Prostate gland (tissue), 2 donors: ENCODE measurements around the gene TINAGL1. TPM values are rescaled to one million over a fixed set of nuclear protein-coding genes. Genes with fewer than 3 reads are reported as not detected.

Source experiments
- DNase-seq: peaks from one replicate; pipeline ENCODE4 v3.0.0-alpha.2; 2019; ENCODE audit warnings: low spot score
- H3K27ac ChIP-seq, 2 donors: fragments of 200-600 bp; sonication (generic); 2 replicates each; pipeline ENCODE4 v1.5.1; 2017 to 2019
- H3K27me3 ChIP-seq: fragments of 200-600 bp; sonication (generic); replicated peaks from 2 replicates; pipeline ENCODE4 v1.5.1; 2019; ENCODE audit not compliant: insufficient read depth
- H3K36me3 ChIP-seq, 2 donors: fragments of 200-600 bp; sonication (generic); 1 replicate in 1 of 2; 2 replicates in 1 of 2; pipeline versions ENCODE4 v1.5.1 to v1.8.1; 2017 to 2019
- H3K4me1 ChIP-seq: fragments of 200-600 bp; sonication (generic); replicated peaks from 2 replicates; pipeline ENCODE4 v1.5.1; 2019
- H3K4me3 ChIP-seq, 2 donors: fragments of 200-600 bp; sonication (generic); 2 replicates each; pipeline ENCODE4 v1.5.1; 2017 to 2019
- H3K9me3 ChIP-seq: fragments of 200-600 bp; sonication (generic); 2 replicates; pipeline ENCODE4 v1.5.1; 2017
- CTCF ChIP-seq, 4 experiments: fragments of 200-600 bp in 2 of 4; fragments of 450-650 bp in 2 of 4; sonication (generic) in 2 of 4; IDR thresholded peaks; 1 replicate in 3 of 4; 2 replicates in 1 of 4; pipeline ENCODE4 v1.5.1; 2016 to 2019; ENCODE audit warnings: antibody characterized with exemption in 4 of 4, mild to moderate bottlenecking in 2 of 4, moderate library complexity in 2 of 4
- POLR2A ChIP-seq: fragments of 450-650 bp; IDR thresholded peaks from one replicate; pipeline ENCODE4 v1.6.1; 2016; ENCODE audit warnings: antibody characterized with exemption, mild to moderate bottlenecking
- POLR2AphosphoS5 ChIP-seq: sonication (generic); formaldehyde crosslinking; IDR thresholded peaks from one replicate; pipeline ENCODE4 v1.6.1; 2017; ENCODE audit warnings: antibody characterized with exemption
- WGBS: methylation state at CpG from one replicate; pipeline ENCODE4 v1.1.5; 2018; 5-methylcytosine and 5-hydroxymethylcytosine counted together
- intact Hi-C: fragments of 100-400 bp; cut with DNase I; formaldehyde crosslinking; loops from one replicate; pipeline ENCODE4 v1.14.2; 2022
- total RNA-seq, 2 donors: library from RNA; depleted of rRNA; stranded (reverse); fragments of >200 nt; gene quantifications; one replicate each; pipeline ENCODE4 v1.1.0, GENCODE V29; 2016

TINAGL1 gene
- total RNA-seq, 2 donors from 2014 or later: 103 to 134 TPM

GRCh38 chr1:31587720-31588423, 11.6 kb downstream of the TINAGL1 start:
- no peaks in the 10 kb centered on the region for H3K4me1 ChIP-seq

GRCh38 chr1:31588751-31589515, 12.6 kb downstream of the TINAGL1 start:
- Histone ChIP-seq H3K9me3 (no peaks in the 10 kb centered on the region), H3K27me3 (no peaks in the 10 kb centered on the region), H3K36me3 (no peaks in the 10 kb centered on the region), H3K27ac (peak overlapping the region; percentile 64 to 80), H3K4me1 (no peaks in the 10 kb centered on the region), H3K4me3 (peak overlapping the region; percentile 29 to 33)
- DNase-seq: no peak
- TF ChIP-seq POLR2AphosphoS5: no peak
- TF ChIP-seq POLR2A: no peak
- no peak for TF ChIP-seq CTCF (IDR thresholded peaks at IDR 0.05)
- 13% methylated on average over 61 of the region's 62 CpGs for WGBS
- intact Hi-C loops: no loop called here

More at GRCh38 chr1:31587720-31588423, 11.6 kb downstream of the TINAGL1 start:
- intact Hi-C loops: no loop called here
- Histone ChIP-seq H3K27me3 (no peaks in the 10 kb centered on the region), H3K36me3 (no peaks in the 10 kb centered on the region), H3K4me3 (no peak overlapping the region), H3K9me3 (no peaks in the 10 kb centered on the region), H3K27ac (peak overlapping the region; percentile 64 to 80)
- peak; percentile 39 for DNase-seq
- no peak for TF ChIP-seq POLR2A
- TF ChIP-seq POLR2AphosphoS5: no peak
- peak in 3 of 4 experiments; percentile 18 to 61 (median 45) for TF ChIP-seq CTCF (IDR thresholded peaks at IDR 0.05)
- 52% methylated on average over 14 of the region's 14 CpGs for WGBS

- intact Hi-C loops: no loop called here
- 34% methylated on average over 11 of the region's 11 CpGs for WGBS
- no peaks in the 10 kb centered on the region for H3K4me1 ChIP-seq
- H3K36me3 ChIP-seq: no peaks in the 10 kb centered on the region
- H3K9me3 ChIP-seq: no peaks in the 10 kb centered on the region
- DNase-seq: no peak
- H3K4me3 ChIP-seq: no peak overlapping the region
- H3K27me3 ChIP-seq: no peaks in the 10 kb centered on the region
- no peak overlapping the region for H3K27ac ChIP-seq
- TF ChIP-seq POLR2A (no peak), POLR2AphosphoS5 (no peak), CTCF (IDR thresholded peaks at IDR 0.05) (no peak)
These were observed 15.2 kb downstream of the TINAGL1 start for GRCh38 chr1:31591425-31592093.

GRCh38 chr1:31592132-31592531, 15.8 kb downstream of the TINAGL1 start:
- H3K9me3 ChIP-seq: no peaks in the 10 kb centered on the region
- no peak overlapping the region for H3K27ac ChIP-seq
- H3K36me3 ChIP-seq: no peaks in the 10 kb centered on the region
- no peak overlapping the region for H3K4me3 ChIP-seq
- H3K27me3 ChIP-seq: no peaks in the 10 kb centered on the region
- no peak for TF ChIP-seq POLR2A
- TF ChIP-seq CTCF (IDR thresholded peaks at IDR 0.05): no peak
- TF ChIP-seq POLR2AphosphoS5: no peak
- no peak for DNase-seq
- no peaks in the 10 kb centered on the region for H3K4me1 ChIP-seq
- intact Hi-C loops: no loop called here
